ENCODE measurements around the gene KIAA0040. TPM values are rescaled to one million over a fixed set of nuclear protein-coding genes. Genes with fewer than 3 reads are reported as not detected.

The KIAA0040 gene
- total RNA-seq, 1 donor: 1.1 TPM

GRCh38 chr1:175216444-175216843 is 23.9 kb upstream of the KIAA0040 start:
- Histone ChIP-seq H3K36me3 (ENCODE audit: insufficient read depth, low read length) (no peaks in the 10 kb centered on the region), H4K20me1 (ENCODE audit: insufficient read depth, low read length) (no peaks in the 10 kb centered on the region), H2AFZ (ENCODE audit: low read length) (no peak overlapping the region), H3K9me3 (ENCODE audit: low read depth, low read length) (no peaks in the 10 kb centered on the region), H3K79me2 (ENCODE audit: insufficient read depth, low read length) (no peaks in the 10 kb centered on the region), H3K4me3 (ENCODE audit: insufficient read depth, low read length) (no peak overlapping the region), H3K4me2 (ENCODE audit: insufficient read depth, low read length) (no peak overlapping the region), H3K27ac (ENCODE audit: low read depth, low read length) (no peak overlapping the region), H3K27me3 (ENCODE audit: insufficient read depth, low read length) (no peaks in the 10 kb centered on the region), H3K4me1 (ENCODE audit: insufficient read depth, low read length) (no peaks in the 10 kb centered on the region)
- no peak for DNase-seq (ENCODE audit: insufficient read length, low spot score, missing footprints)
- TF ChIP-seq, protein P1, sequence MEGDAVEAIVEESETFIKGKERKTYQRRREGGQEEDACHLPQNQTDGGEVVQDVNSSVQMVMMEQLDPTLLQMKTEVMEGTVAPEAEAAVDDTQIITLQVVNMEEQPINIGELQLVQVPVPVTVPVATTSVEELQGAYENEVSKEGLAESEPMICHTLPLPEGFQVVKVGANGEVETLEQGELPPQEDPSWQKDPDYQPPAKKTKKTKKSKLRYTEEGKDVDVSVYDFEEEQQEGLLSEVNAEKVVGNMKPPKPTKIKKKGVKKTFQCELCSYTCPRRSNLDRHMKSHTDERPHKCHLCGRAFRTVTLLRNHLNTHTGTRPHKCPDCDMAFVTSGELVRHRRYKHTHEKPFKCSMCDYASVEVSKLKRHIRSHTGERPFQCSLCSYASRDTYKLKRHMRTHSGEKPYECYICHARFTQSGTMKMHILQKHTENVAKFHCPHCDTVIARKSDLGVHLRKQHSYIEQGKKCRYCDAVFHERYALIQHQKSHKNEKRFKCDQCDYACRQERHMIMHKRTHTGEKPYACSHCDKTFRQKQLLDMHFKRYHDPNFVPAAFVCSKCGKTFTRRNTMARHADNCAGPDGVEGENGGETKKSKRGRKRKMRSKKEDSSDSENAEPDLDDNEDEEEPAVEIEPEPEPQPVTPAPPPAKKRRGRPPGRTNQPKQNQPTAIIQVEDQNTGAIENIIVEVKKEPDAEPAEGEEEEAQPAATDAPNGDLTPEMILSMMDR (IDR thresholded peaks at IDR 0.05; ENCODE audit: extremely low read depth, low read depth, low read length): no peak

DNA sequence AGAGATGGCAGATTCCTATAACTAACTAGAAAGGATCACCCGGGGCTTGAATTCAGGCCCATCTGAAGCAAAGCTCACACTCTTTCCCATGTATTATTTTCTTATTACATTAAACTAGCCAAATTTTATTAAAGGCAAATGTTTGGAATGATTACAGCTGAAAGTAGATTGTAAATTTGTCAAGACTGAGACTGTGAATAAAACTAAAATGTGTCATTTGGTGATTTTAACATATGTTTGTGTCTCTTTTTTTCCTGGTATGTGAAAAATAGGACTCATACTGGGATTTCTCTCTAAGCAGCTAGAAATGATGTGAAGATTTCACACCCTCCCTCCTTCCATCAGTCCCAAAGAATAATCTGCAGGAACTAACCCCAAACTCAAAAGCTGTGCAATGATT is 19.1 kb upstream of the KIAA0040 start:
- TF ChIP-seq, protein P1 (IDR thresholded peaks at IDR 0.05; ENCODE audit: extremely low read depth, low read depth, low read length): no peak
- no peak for DNase-seq (ENCODE audit: insufficient read length, low spot score, missing footprints)

GRCh38 chr1:175210744-175211143 is 18.2 kb upstream of the KIAA0040 start:
- H3K27me3 ChIP-seq (ENCODE audit: insufficient read depth, low read length): no peaks in the 10 kb centered on the region
- H3K36me3 ChIP-seq (ENCODE audit: insufficient read depth, low read length): no peaks in the 10 kb centered on the region

More for the DNA sequence above, 19.1 kb upstream of the KIAA0040 start:
- H3K36me3 ChIP-seq (ENCODE audit: insufficient read depth, low read length): no peaks in the 10 kb centered on the region
- H3K79me2 ChIP-seq (ENCODE audit: insufficient read depth, low read length): no peaks in the 10 kb centered on the region
- no peak overlapping the region for H3K4me3 ChIP-seq (ENCODE audit: insufficient read depth, low read length)
- no peak overlapping the region for H3K27ac ChIP-seq (ENCODE audit: low read depth, low read length)
- no peak overlapping the region for H2AFZ ChIP-seq (ENCODE audit: low read length)
- no peak overlapping the region for H3K4me2 ChIP-seq (ENCODE audit: insufficient read depth, low read length)
- no peaks in the 10 kb centered on the region for H3K4me1 ChIP-seq (ENCODE audit: insufficient read depth, low read length)
- H3K27me3 ChIP-seq (ENCODE audit: insufficient read depth, low read length): no peaks in the 10 kb centered on the region
- H4K20me1 ChIP-seq (ENCODE audit: insufficient read depth, low read length): no peaks in the 10 kb centered on the region
- no peaks in the 10 kb centered on the region for H3K9me3 ChIP-seq (ENCODE audit: low read depth, low read length)

DNA sequence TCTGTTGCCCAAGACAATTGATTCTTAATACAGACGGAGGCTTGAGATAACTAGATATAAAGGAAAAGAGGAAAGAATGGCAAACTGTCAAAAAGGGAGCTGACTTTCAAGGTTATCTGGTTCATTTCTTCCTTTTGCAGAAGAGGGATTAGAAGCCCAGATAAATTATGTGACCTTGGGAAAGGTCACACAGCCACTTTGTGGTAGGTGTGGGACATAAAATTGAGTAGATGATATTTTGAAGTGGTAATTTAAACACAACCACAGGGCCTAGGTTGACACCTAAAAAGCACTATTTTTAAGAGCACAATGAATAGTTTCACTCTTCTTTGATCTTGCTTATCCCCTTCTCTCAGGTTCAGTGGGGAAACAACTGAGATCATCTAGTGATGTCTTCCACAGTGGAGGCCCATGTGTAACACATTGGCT is 16.9 kb upstream of the KIAA0040 start:
- Histone ChIP-seq H3K4me2 (ENCODE audit: insufficient read depth, low read length) (no peak overlapping the region), H4K20me1 (ENCODE audit: insufficient read depth, low read length) (no peaks in the 10 kb centered on the region), H3K4me1 (ENCODE audit: insufficient read depth, low read length) (no peaks in the 10 kb centered on the region), H3K27ac (ENCODE audit: low read depth, low read length) (no peak overlapping the region), H3K79me2 (ENCODE audit: insufficient read depth, low read length) (no peaks in the 10 kb centered on the region), H3K27me3 (ENCODE audit: insufficient read depth, low read length) (no peaks in the 10 kb centered on the region), H3K36me3 (ENCODE audit: insufficient read depth, low read length) (no peaks in the 10 kb centered on the region), H3K9me3 (ENCODE audit: low read depth, low read length) (no peaks in the 10 kb centered on the region), H2AFZ (ENCODE audit: low read length) (no peak overlapping the region), H3K4me3 (ENCODE audit: insufficient read depth, low read length) (no peak overlapping the region)
- no peak for DNase-seq (ENCODE audit: insufficient read length, low spot score, missing footprints)
- TF ChIP-seq, protein P1 (IDR thresholded peaks at IDR 0.05; ENCODE audit: extremely low read depth, low read depth, low read length): no peak

More at GRCh38 chr1:175210744-175211143, 18.2 kb upstream of the KIAA0040 start:
- no peak overlapping the region for H3K4me3 ChIP-seq (ENCODE audit: insufficient read depth, low read length)
- TF ChIP-seq, protein P1 (IDR thresholded peaks at IDR 0.05; ENCODE audit: extremely low read depth, low read depth, low read length): no peak
- H3K4me2 ChIP-seq (ENCODE audit: insufficient read depth, low read length): no peak overlapping the region
- H3K9me3 ChIP-seq (ENCODE audit: low read depth, low read length): no peaks in the 10 kb centered on the region
- no peaks in the 10 kb centered on the region for H3K4me1 ChIP-seq (ENCODE audit: insufficient read depth, low read length)
- H3K27ac ChIP-seq (ENCODE audit: low read depth, low read length): no peak overlapping the region
- H4K20me1 ChIP-seq (ENCODE audit: insufficient read depth, low read length): no peaks in the 10 kb centered on the region
- no peak for DNase-seq (ENCODE audit: insufficient read length, low spot score, missing footprints)
- no peak overlapping the region for H2AFZ ChIP-seq (ENCODE audit: low read length)
- H3K79me2 ChIP-seq (ENCODE audit: insufficient read depth, low read length): no peaks in the 10 kb centered on the region

Data from osteoblast (primary cell).